OCI-LY7 (cell line): Measurements from ENCODE around the gene ATP6V0E2.

Experiments
- EZH2phosphoT487 ChIP-seq: fragments of 200-600 bp; sonication (generic); IDR thresholded peaks from 2 replicates; pipeline ENCODE4 v1.6.1; 2018; ENCODE audit warnings: low read depth, borderline replicate concordance, mild to moderate bottlenecking, mixed run types, antibody characterized with exemption, low read length, moderate library complexity, mixed read lengths
- TF ChIP-seq, protein P1 (sequence below): fragments of 200-600 bp; sonication (generic); conservative IDR thresholded peaks from 2 replicates; pipeline ENCODE4 v1.5.1; 2014; ENCODE audit warnings: mild to moderate bottlenecking, antibody characterized with exemption, low read length, moderate library complexity, mixed read lengths

GRCh38 chr7:149849174-149849573 lies 24.6 kb upstream of the ATP6V0E2 start:
- TF ChIP-seq, protein P1, sequence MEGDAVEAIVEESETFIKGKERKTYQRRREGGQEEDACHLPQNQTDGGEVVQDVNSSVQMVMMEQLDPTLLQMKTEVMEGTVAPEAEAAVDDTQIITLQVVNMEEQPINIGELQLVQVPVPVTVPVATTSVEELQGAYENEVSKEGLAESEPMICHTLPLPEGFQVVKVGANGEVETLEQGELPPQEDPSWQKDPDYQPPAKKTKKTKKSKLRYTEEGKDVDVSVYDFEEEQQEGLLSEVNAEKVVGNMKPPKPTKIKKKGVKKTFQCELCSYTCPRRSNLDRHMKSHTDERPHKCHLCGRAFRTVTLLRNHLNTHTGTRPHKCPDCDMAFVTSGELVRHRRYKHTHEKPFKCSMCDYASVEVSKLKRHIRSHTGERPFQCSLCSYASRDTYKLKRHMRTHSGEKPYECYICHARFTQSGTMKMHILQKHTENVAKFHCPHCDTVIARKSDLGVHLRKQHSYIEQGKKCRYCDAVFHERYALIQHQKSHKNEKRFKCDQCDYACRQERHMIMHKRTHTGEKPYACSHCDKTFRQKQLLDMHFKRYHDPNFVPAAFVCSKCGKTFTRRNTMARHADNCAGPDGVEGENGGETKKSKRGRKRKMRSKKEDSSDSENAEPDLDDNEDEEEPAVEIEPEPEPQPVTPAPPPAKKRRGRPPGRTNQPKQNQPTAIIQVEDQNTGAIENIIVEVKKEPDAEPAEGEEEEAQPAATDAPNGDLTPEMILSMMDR: no peak
- no peak for TF ChIP-seq EZH2phosphoT487
